K562 (cell line): Measurements from ENCODE around the gene C1QTNF6. TPM values are rescaled to one million over a fixed set of nuclear protein-coding genes. Genes with fewer than 3 reads are reported as not detected.

ENCODE experiments used
- ATAC-seq: fragments of 200-7000 bp; cut with Tn5 transposase; 3 replicates; pipeline ENCODE4 v1.9.1; 2020; ENCODE audit warnings: moderate library complexity
- BruUV-seq: library from RNA; stranded (reverse); fragments of 400-500 nt; replicated peaks from 2 replicates; lab custom pipeline; 2021; lab: Mats Ljungman, UMichigan
- CTCF ChIA-PET: fragments of 300-600 bp; formaldehyde crosslinking; extraction: SDS; loops from one replicate; lab custom pipeline; 2021; ENCODE audit warnings: low intra/inter-chr PET ratio; lab: Yijun Ruan, JAX
- POLR2A ChIA-PET: fragments of 300-600, 350-650 bp; sonication (Branson Sonifier 250); formaldehyde crosslinking; extraction: SDS; loops from one replicate; lab custom pipeline; 2021; ENCODE audit warnings: antibody characterized with exemption, inconsistent platforms; lab: Yijun Ruan, JAX
- DNase-seq, 4 experiments: peaks; one replicate each; pipeline versions ENCODE4 v3.0.0 to v3.0.0-alpha.2; 2011 to 2018; ENCODE audit warnings: low spot score in 3 of 4, mixed read lengths in 3 of 4; ENCODE audit errors: extremely low read depth in 1 of 4
- FAIRE-seq: peaks from 2 replicates; lab custom pipeline; 2011; peaks lifted over from hg19 to GRCh38; lab: Jason Lieb, UNC
- H2AFZ ChIP-seq: 2 replicates; pipeline ENCODE4 v1.6.0; 2011; ENCODE audit warnings: low read depth, low read length, control low read depth, inconsistent platforms
- H3K27ac ChIP-seq: fragments of 200-600 bp; 3 replicates; pipeline ENCODE4 v1.8.0; 2011; ENCODE audit warnings: low read depth, mild to moderate bottlenecking, control low read depth, inconsistent platforms, low read length, moderate library complexity, mixed read lengths; ENCODE audit errors: extremely low read depth
- H3K27me3 ChIP-seq, 2 experiments: fragments of 300-600 bp in 1 of 2; 2 replicates in 1 of 2; 3 replicates in 1 of 2; pipeline versions ENCODE4 v1.6.0 to v1.8.0; 2011; ENCODE audit warnings: inconsistent platforms in 2 of 2, low read length in 2 of 2, mild to moderate bottlenecking in 1 of 2, mixed read lengths in 1 of 2, moderate library complexity in 1 of 2; ENCODE audit not compliant: control insufficient read depth in 2 of 2, insufficient read depth in 2 of 2
- H3K36me3 ChIP-seq: fragments of 300-600 bp; 3 replicates; pipeline ENCODE4 v1.8.0; 2011; ENCODE audit warnings: mild to moderate bottlenecking, low read length, inconsistent platforms; ENCODE audit not compliant: control insufficient read depth, insufficient read depth
- H3K4me1 ChIP-seq, 2 experiments: fragments of 200-600 bp in 1 of 2; replicated peaks in 1 of 2; 2 replicates in 1 of 2; 3 replicates in 1 of 2; pipeline versions ENCODE4 v1.5.1 to v1.8.0; 2011; ENCODE audit warnings: inconsistent platforms in 2 of 2, low read length in 2 of 2, mild to moderate bottlenecking in 1 of 2, mixed read lengths in 1 of 2, moderate library complexity in 1 of 2; ENCODE audit not compliant: control insufficient read depth in 2 of 2, insufficient read depth in 2 of 2
- H3K4me2 ChIP-seq: 2 replicates; pipeline ENCODE4 v1.6.1; 2011; ENCODE audit warnings: low read length, control low read depth, inconsistent platforms, mixed read lengths; ENCODE audit not compliant: insufficient read depth
- H3K4me3 ChIP-seq: fragments of 200-600 bp; sonication (generic), shearing (Covaris generic); 2 replicates; pipeline ENCODE4 v1.5.1; 2016; ENCODE audit warnings: control low read depth, inconsistent platforms
- H3K79me2 ChIP-seq: fragments of 200-600 bp; 3 replicates; pipeline ENCODE4 v1.8.0; 2011; ENCODE audit warnings: low read length, inconsistent platforms; ENCODE audit not compliant: control insufficient read depth, insufficient read depth
- H3K9ac ChIP-seq, 2 experiments: 2 replicates each; pipeline versions ENCODE4 v1.6.0 to v1.6.1; 2011; ENCODE audit warnings: low read depth in 2 of 2, low read length in 2 of 2, control low read depth in 1 of 2, inconsistent platforms in 1 of 2, mild to moderate bottlenecking in 1 of 2, mixed read lengths in 1 of 2; ENCODE audit not compliant: insufficient read depth in 1 of 2
- H3K9me1 ChIP-seq: one replicate; pipeline ENCODE4 v1.6.0; 2011; ENCODE audit warnings: inconsistent platforms, mild to moderate bottlenecking, low read length, moderate library complexity; ENCODE audit not compliant: control insufficient read depth, insufficient read depth
- H3K9me3 ChIP-seq: replicated peaks from 2 replicates; pipeline ENCODE4 v1.5.1; 2011; ENCODE audit warnings: low read depth, low read length, inconsistent platforms; ENCODE audit not compliant: control insufficient read depth, insufficient read depth
- H4K20me1 ChIP-seq: replicated peaks from 2 replicates; pipeline ENCODE4 v1.6.1; 2011; ENCODE audit warnings: low read length, inconsistent platforms, mixed read lengths; ENCODE audit not compliant: control insufficient read depth, insufficient read depth
- DNMT1 ChIP-seq: fragments of 450-650 bp; IDR thresholded peaks from 2 replicates; pipeline ENCODE4 v1.6.1; 2016; ENCODE audit warnings: antibody characterized with exemption, mild to moderate bottlenecking
- FOSL1 ChIP-seq: fragments of 200-800 bp; sonication (Bioruptor generic); conservative IDR thresholded peaks from 2 replicates; pipeline ENCODE4 v1.6.1; 2016; ENCODE audit warnings: missing genetic modification characterization, missing compliant biosample characterization
- GATAD2B ChIP-seq: fragments of 450-650 bp; IDR thresholded peaks from 2 replicates; pipeline ENCODE4 v1.6.1; 2017; ENCODE audit warnings: mild to moderate bottlenecking, borderline replicate concordance
- HDGF ChIP-seq: fragments of 450-650 bp; IDR thresholded peaks from 2 replicates; pipeline ENCODE4 v1.6.1; 2016
- POLR3A ChIP-seq: IDR thresholded peaks from 2 replicates; pipeline ENCODE4 v1.6.1; 2011; ENCODE audit warnings: borderline replicate concordance, mild to moderate bottlenecking, moderate library complexity; ENCODE audit not compliant: insufficient read length, insufficient read depth; ENCODE audit errors: extremely low read depth
- SIRT6 ChIP-seq: IDR thresholded peaks from one replicate; pipeline ENCODE4 v1.6.1; 2012; ENCODE audit warnings: low read depth, mild to moderate bottlenecking, control low read depth, inconsistent platforms, low read length, moderate library complexity
- ZBTB34 ChIP-seq: fragments of 250-450 bp; sonication (Bioruptor Pico); IDR thresholded peaks from 2 replicates; pipeline ENCODE4 v1.8.0; 2021; ENCODE audit warnings: mild to moderate bottlenecking, moderate library complexity
- ZFP36 ChIP-seq: fragments of 150-350 bp; IDR thresholded peaks from 2 replicates; pipeline ENCODE4 v1.6.1; 2018; ENCODE audit warnings: low read length, low read depth; ENCODE audit not compliant: partially characterized antibody
- ZKSCAN8 ChIP-seq: fragments of 200-800 bp; sonication (Bioruptor generic); IDR thresholded peaks from 2 replicates; pipeline ENCODE4 v1.6.1; 2016; ENCODE audit warnings: missing genetic modification characterization, missing compliant biosample characterization
- ZNF197 ChIP-seq: fragments of 200-800 bp; sonication (Bioruptor generic); IDR thresholded peaks from 2 replicates; pipeline ENCODE4 v1.6.1; 2016; ENCODE audit warnings: low read depth, missing genetic modification characterization, missing compliant biosample characterization
- ZNF212 ChIP-seq: fragments of 450-650 bp; formaldehyde crosslinking; IDR thresholded peaks from 2 replicates; pipeline ENCODE4 v1.4.0; 2020; ENCODE audit warnings: mild to moderate bottlenecking
- ZNF512 ChIP-seq: IDR thresholded peaks from 2 replicates; pipeline ENCODE4 v1.6.1; 2016; ENCODE audit warnings: missing genetic modification characterization, missing compliant biosample characterization
- WGBS: fragments of 100-300 bp; shearing (Covaris generic); methylation state at CpG from one replicate; pipeline ENCODE4 v1.1.6; 2016; ENCODE audit warnings: low coverage, mixed read lengths; ENCODE audit not compliant: insufficient coverage; ENCODE audit errors: missing lambda C conversion rate; 5-methylcytosine and 5-hydroxymethylcytosine counted together
- in situ Hi-C: fragments of 300-500 bp; cut with MboI; formaldehyde crosslinking; loops from 4 replicates; pipeline ENCODE4 v1.15.0; 2018; ENCODE audit warnings: inconsistent platforms, mixed read lengths
- intact Hi-C: fragments of 100-400 bp; cut with micrococcal nuclease; formaldehyde crosslinking; loops from 2 replicates; pipeline ENCODE4 v1.14.2; 2022
- polyA plus RNA-seq, 8 experiments: library from polyadenylated mRNA; depleted of rRNA in 4 of 8; stranded (reverse) in 5 of 8; unstranded in 3 of 8; fragments of >200 nt; fragmentation: Nextera tagmentation in 2 of 8; fragmentation: Illumina TruSeq in 1 of 8; extraction: Ambion mirVana in 2 of 8; extraction: Trizol in 1 of 8; gene quantifications; 2 replicates each; pipeline versions ENCODE4 v1.2.1 to v1.2.3, GENCODE V29; 2011 to 2014; ENCODE audit warnings: inconsistent platforms in 1 of 8, missing spikeins in 1 of 8
- total RNA-seq, 7 experiments: library from RNA; depleted of rRNA in 6 of 7; stranded (reverse); fragments of >200 nt in 6 of 7; fragmentation: Illumina TruSeq in 2 of 7; extraction: Trizol in 2 of 7; gene quantifications; 2 replicates each; pipeline versions ENCODE4 v1.2.1 to v1.2.3, GENCODE V29; 2011 to 2021; ENCODE audit warnings: low replicate concordance in 1 of 7
- TF ChIP-seq, protein P1 (sequence below), 2 experiments: IDR thresholded peaks in 1 of 2; conservative IDR thresholded peaks in 1 of 2; 2 replicates each; pipeline ENCODE4 v1.6.1; 2016; ENCODE audit warnings: low read depth in 2 of 2, mild to moderate bottlenecking in 1 of 2, missing compliant biosample characterization in 1 of 2, missing genetic modification characterization in 1 of 2, moderate library complexity in 1 of 2

C1QTNF6 gene
- total and polyA plus RNA-seq, 9 of the 15 experiments (the other 6 are each of a cell fraction or from before 2014, with no cell fraction given) = 0.18 to 0.92 (median 0.55) TPM

- H3K9me3 ChIP-seq = peaks cover 3% of the 10 kb centered on the region; the same call in 1 of the 2 replicates
- no TSS peak for BruUV-seq
- ATAC-seq (no peak), FAIRE-seq (no peak), DNase-seq (no peak)
- H3K27ac ChIP-seq = no peak overlapping the region
- H2AFZ ChIP-seq = no peak overlapping the region
- peaks cover 16 to 20% of the 10 kb centered on the region in 2 experiments for H3K4me1 ChIP-seq
- ChIA-PET POLR2A (interaction anchor here (0.6 kb wide), 1 partner anchor 254 kb away, joined by 5 read pairs; no protein-coding TSS in a partner anchor), CTCF (interaction anchor here (0.8 kb wide), 1 partner anchor 27 kb away, joined by 3 read pairs; no protein-coding TSS in a partner anchor)
- in situ Hi-C loops = no loop called here
- H3K9me1 ChIP-seq = no peaks in the 10 kb centered on the region
- H3K79me2 ChIP-seq = no peaks in the 10 kb centered on the region
- H4K20me1 ChIP-seq = no peaks in the 10 kb centered on the region
- H3K27me3 ChIP-seq = no peaks in the 10 kb centered on the region
- no peaks in the 10 kb centered on the region for H3K36me3 ChIP-seq
- no peak overlapping the region for H3K9ac ChIP-seq
- 18% methylated on average over 2 of the region's 2 CpGs for WGBS
- intact Hi-C loops = loop anchor here (10.0 kb wide), 1 partner anchor 407 kb away; no protein-coding TSS in a partner anchor
- H3K4me2 ChIP-seq = no peak overlapping the region
- H3K4me3 ChIP-seq = no peak overlapping the region
- TF ChIP-seq ZNF197 (CRISPR knock-in tag) (no peak), POLR3A (no peak), SIRT6 (no peak), ZNF212 (CRISPR knock-in tag) (no peak), ZFP36 (no peak), HDGF (no peak), ZBTB34 (CRISPR knock-in tag) (no peak), ZKSCAN8 (CRISPR knock-in tag) (no peak), GATAD2B (no peak), FOSL1 (tag) (no peak), DNMT1 (no peak), ZNF512 (tag) (no peak)
- TF ChIP-seq, protein P1, sequence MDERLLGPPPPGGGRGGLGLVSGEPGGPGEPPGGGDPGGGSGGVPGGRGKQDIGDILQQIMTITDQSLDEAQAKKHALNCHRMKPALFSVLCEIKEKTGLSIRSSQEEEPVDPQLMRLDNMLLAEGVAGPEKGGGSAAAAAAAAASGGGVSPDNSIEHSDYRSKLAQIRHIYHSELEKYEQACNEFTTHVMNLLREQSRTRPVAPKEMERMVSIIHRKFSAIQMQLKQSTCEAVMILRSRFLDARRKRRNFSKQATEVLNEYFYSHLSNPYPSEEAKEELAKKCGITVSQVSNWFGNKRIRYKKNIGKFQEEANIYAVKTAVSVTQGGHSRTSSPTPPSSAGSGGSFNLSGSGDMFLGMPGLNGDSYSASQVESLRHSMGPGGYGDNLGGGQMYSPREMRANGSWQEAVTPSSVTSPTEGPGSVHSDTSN (CRISPR knock-in tag; IDR thresholded peaks at IDR 0.05; ENCODE audit: low read depth) = no peak
- TF ChIP-seq, protein P1 (tag; conservative IDR thresholded peaks at IDR 0.05; ENCODE audit: low read depth) = no peak
Measured at GRCh38 chr22:37192204-37192603, 4.2 kb upstream of the C1QTNF6 start.
